GM12864 (cell line): Measurements from ENCODE around the gene TRIO.

Experiments
- DNase-seq: peaks from one replicate; pipeline ENCODE4 v3.0.0-alpha.2; 2011; ENCODE audit warnings: low read depth
- H3K4me3 ChIP-seq: 2 replicates; pipeline ENCODE4 v1.5.1; 2011; ENCODE audit warnings: mild to moderate bottlenecking, low read depth, low read length, control low read depth
- TF ChIP-seq, protein P1 (sequence below): IDR thresholded peaks from 2 replicates; pipeline ENCODE4 v1.5.1; 2011; ENCODE audit warnings: low read depth, mild to moderate bottlenecking, moderate library complexity, low read length, control low read depth, inconsistent platforms; ENCODE audit errors: missing control alignments

The TRIO gene

DNA sequence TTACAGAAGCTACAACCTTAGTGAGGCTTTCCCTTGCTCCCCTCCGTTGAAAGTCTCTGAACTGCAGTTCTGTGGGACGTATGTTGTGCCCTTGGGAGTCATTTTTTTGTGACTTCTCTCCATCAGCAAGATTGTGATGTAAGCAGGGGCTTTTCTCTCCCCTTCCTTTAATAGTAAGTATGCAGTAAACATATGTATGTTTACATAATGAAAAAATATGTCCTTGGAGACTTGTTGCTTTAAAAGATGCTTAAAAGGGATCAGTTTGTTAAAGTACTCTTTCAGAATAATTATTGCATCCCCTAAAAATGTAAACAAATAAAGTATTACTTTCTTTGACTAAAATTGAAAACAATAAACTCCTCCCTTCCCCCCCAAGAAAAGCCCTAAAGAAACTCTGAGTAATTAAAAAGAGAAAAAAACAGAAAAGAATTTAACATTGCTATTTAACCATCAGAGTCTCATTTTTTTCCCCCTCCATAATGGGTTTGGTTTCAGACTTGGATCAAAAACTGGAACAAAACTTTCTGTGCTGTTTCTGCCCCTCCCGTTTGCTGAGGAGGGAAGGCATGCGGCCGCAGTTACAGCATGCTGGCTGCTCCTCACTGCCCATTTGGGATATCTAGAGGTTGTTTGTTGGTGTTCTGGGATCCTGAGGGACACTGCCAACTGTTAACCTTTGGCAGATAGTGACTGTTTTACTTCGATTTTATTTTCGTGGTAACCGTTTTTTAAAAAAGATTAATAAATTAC lies 40.2 kb downstream of the TRIO start:
- TF ChIP-seq, protein P1, sequence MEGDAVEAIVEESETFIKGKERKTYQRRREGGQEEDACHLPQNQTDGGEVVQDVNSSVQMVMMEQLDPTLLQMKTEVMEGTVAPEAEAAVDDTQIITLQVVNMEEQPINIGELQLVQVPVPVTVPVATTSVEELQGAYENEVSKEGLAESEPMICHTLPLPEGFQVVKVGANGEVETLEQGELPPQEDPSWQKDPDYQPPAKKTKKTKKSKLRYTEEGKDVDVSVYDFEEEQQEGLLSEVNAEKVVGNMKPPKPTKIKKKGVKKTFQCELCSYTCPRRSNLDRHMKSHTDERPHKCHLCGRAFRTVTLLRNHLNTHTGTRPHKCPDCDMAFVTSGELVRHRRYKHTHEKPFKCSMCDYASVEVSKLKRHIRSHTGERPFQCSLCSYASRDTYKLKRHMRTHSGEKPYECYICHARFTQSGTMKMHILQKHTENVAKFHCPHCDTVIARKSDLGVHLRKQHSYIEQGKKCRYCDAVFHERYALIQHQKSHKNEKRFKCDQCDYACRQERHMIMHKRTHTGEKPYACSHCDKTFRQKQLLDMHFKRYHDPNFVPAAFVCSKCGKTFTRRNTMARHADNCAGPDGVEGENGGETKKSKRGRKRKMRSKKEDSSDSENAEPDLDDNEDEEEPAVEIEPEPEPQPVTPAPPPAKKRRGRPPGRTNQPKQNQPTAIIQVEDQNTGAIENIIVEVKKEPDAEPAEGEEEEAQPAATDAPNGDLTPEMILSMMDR = no peak
- DNase-seq = no peak
- no peak overlapping the region for H3K4me3 ChIP-seq

DNA sequence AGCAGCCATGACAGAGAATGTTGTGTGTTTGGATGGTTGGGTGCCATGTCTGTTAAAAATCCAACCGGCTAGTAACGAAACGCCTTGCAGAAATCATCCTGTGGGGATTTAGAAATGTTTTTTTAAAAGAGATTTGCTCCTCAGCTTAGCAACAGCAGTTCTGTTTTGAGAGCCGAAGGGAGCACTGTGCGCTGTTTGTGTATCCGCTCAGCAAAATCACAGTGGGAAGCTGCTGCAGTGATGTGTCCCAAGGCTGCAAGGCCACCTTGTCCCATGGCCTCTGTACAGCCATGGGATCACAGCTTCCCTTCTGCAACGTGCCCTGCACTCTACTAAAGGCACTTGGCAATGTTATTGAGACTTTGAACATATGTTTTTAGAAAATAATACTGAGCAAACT lies 40.9 kb downstream of the TRIO start:
- no peak for DNase-seq
- H3K4me3 ChIP-seq = no peak overlapping the region
- TF ChIP-seq, protein P1 = no peak

DNA sequence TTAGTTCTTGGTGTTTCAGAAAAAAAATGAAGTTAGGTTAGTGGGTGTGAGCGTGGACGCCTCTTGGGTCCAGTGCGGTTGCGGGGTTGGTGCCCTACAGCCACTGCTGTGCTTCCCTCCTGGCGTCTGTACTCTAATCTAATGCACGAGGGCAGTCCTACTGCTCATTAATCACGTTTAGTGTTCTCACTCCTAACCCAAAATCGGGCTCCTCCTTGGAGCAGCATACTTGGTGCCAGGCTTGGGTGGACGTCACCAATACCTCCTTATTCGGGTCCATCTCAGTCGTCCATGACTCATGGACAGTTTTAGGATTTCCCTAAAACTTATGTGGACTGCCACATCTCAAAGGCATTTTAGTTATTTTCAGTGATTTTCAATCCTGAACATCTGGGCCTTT lies 41.6 kb downstream of the TRIO start:
- TF ChIP-seq, protein P1 = no peak
- H3K4me3 ChIP-seq = no peak overlapping the region
- DNase-seq = no peak

DNA sequence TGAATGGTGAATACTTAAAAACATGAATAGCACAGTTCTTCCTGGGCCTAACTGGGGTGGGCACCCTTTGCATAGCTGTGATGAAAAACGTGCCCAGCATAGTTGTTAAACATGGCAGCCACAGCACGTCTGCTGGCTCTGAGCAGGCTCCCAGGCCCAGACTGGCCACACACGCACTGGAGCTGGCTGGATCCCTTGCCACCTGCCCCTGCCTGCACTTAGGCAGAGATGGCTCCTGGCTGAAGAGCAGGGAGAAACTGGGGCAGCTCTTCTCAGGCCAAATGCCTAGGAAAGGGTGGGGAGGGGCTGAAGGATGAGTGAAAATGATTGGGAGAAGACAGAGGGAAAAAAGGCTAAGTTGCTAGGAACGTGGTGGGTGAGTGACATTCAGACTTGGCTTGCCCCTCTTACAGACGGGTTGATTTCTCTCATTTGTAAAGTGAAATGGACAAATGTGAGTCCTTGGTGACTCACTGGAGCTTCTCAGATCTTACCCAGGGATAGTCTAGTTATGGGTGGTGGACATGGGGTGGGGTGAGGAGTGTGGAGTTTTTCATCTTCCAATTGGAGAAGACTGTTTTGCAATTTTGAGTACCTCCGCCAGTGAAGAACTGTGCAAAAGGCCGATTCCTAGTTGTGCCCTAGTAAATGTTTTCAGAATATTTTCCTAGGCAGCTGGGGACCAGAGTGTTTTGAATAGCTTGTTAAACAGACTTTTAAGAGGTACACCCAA lies 42.4 kb downstream of the TRIO start:
- TF ChIP-seq, protein P1 = no peak
- DNase-seq = no peak
- no peak overlapping the region for H3K4me3 ChIP-seq

DNA sequence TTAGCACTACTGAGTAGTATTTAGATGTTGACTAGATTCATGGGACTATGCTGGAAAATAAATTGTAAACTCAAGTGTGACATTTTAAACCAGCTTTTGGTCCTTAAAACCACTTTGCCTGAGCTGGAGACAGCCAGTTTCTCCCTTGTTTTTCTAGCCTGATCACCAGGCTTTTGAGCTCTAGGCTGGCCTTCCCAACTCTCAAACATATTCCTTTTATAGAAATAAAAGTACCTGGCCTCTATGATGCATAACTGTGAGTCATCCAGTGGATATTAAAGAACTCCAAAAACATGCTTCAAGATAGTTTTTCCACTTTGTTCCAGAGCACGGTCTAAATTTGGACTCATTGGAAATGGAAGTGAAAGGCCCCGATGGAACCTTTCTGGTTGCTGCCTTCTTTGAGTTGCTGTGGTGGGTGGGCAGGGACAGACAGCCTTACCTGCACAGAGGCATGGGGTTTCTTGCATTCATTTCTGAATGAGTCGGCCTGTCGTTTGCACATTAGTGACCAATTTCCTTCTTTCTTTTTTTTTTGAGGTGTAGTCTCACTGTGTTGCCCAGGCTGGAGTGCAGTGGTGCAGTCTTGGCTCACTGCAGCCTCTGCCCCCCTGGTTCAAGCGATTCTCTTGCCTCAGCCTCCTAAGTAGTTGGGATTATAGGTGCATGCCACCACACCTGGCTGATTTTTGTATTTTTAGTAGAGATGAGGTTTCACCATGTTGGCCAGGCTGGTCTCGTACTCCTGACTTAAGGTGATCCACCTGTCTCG lies 43.1 kb downstream of the TRIO start:
- no peak for DNase-seq
- no peak overlapping the region for H3K4me3 ChIP-seq
- TF ChIP-seq, protein P1 = no peak

DNA sequence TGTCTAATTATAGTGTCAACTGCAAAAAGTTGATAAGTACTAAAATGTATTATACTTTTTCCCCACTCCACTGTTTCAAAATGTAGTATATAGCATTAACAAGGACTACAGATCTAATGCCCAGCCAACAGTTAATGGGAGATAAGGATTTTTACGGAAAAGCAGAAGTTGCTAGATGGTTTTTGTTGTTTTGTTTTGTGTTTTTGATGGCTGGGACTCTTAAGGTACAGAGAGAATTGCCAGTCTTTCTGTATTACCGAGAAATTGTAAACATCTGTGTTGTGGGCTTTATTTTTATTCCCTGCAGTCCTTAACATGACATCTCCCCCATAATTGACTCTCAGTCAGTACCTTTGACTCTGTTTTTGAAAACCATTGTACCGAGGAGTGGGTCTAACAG lies 44.0 kb downstream of the TRIO start:
- no peak overlapping the region for H3K4me3 ChIP-seq
- TF ChIP-seq, protein P1 = no peak
- no peak for DNase-seq
